ENCODE measurements around the gene MAJIN. TPM values are rescaled to one million over a fixed set of nuclear protein-coding genes. Genes with fewer than 3 reads are reported as not detected.

MAJIN gene
- total RNA-seq, 1 experiment from 2014 or later, result not detected

DNA sequence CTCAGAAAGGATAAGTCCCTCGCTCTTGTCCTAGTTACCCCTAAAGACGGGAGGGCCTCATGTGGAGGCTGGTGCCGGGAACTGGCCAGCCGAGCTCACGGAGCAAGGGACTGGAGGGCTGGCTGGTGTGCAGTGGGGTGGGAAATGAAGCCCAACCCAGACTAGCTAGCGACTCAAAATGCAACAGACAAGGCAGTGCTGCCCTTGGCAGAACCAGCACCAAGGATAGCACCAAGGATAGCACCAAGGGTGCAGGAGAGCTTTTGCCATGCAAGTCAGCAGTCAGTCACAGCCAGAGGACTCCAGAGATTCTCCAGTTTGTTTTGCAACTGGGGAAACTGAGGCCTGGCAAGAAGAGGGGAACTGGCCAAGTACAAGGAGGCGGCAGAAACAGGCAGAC lies 31.4 kb upstream of the MAJIN start:
- no peak for DNase-seq (ENCODE audit: low spot score)
- Mint-ChIP-seq H3K4me1 (peaks cover 3% of the 10 kb centered on the region), H3K27me3 (ENCODE audit: low read depth) (no peaks in the 10 kb centered on the region), H3K27ac (no peak overlapping the region), H3K9me3 (no peaks in the 10 kb centered on the region), H3K4me3 (no peak overlapping the region), H3K36me3 (no peaks in the 10 kb centered on the region)
- ChIA-PET CTCF (interaction anchor here (0.6 to 3.6 kb wide), 3 partner anchors 10 to 115 kb away, joined by 3 to 20 read pairs (median 3); partner anchors contain the start of gene ARL2), POLR2A (no interaction called here)
- ATAC-seq, result peak; percentile 56
- peak; percentile 54; the same call in 1 of the 2 replicates for TF ChIP-seq JUN (CRISPR knock-in tag; IDR thresholded peaks at IDR 0.05)
- TF ChIP-seq EMX1 (CRISPR knock-in tag; IDR thresholded peaks at IDR 0.05), result no peak
- TF ChIP-seq TEAD4 (CRISPR knock-in tag; IDR thresholded peaks at IDR 0.05), result 0 out of 2 replicates have a peak, but pooled peaks have one; percentile 66

DNA sequence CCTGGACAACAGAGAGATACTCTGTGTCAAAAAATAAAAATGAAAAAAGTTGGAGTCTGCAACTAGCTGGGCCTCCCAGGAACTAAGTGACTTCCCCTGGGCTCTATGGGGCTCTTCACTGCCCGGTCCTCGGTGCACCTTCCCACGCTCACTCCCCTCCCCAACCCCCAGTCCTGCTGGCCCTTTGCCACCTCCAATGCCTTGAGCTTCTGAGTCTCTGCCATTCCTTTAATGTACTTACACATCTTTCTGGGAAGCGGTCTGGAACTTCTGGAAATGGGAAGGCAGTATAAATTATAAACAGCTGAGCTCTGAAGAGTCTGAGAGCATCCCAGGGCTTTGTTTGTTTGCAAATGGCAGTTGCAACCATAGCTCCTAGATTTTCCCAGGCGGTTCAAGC lies 30.8 kb upstream of the MAJIN start:
- Mint-ChIP-seq H3K9me3 (no peaks in the 10 kb centered on the region), H3K4me1 (peaks cover 6% of the 10 kb centered on the region), H3K4me3 (no peak overlapping the region), H3K27ac (no peak overlapping the region), H3K36me3 (no peaks in the 10 kb centered on the region), H3K27me3 (ENCODE audit: low read depth) (no peaks in the 10 kb centered on the region)
- ChIA-PET POLR2A (no interaction called here), CTCF (interaction anchor here (0.6 to 3.6 kb wide), 3 partner anchors 11 to 115 kb away, joined by 3 to 20 read pairs (median 3); partner anchors contain the start of gene ARL2)
- DNase-seq (ENCODE audit: low spot score), result no peak
- no peak for TF ChIP-seq ARID4B (CRISPR knock-in tag; IDR thresholded peaks at IDR 0.05; ENCODE audit: borderline replicate concordance)
- TF ChIP-seq NFE2L1 (CRISPR knock-in tag; IDR thresholded peaks at IDR 0.05), result no peak
- TF ChIP-seq, protein P1, sequence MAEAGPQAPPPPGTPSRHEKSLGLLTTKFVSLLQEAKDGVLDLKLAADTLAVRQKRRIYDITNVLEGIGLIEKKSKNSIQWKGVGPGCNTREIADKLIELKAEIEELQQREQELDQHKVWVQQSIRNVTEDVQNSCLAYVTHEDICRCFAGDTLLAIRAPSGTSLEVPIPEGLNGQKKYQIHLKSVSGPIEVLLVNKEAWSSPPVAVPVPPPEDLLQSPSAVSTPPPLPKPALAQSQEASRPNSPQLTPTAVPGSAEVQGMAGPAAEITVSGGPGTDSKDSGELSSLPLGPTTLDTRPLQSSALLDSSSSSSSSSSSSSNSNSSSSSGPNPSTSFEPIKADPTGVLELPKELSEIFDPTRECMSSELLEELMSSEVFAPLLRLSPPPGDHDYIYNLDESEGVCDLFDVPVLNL (CRISPR knock-in tag; IDR thresholded peaks at IDR 0.05; ENCODE audit: borderline replicate concordance, low read depth), result no peak
- no peak for ATAC-seq

DNA sequence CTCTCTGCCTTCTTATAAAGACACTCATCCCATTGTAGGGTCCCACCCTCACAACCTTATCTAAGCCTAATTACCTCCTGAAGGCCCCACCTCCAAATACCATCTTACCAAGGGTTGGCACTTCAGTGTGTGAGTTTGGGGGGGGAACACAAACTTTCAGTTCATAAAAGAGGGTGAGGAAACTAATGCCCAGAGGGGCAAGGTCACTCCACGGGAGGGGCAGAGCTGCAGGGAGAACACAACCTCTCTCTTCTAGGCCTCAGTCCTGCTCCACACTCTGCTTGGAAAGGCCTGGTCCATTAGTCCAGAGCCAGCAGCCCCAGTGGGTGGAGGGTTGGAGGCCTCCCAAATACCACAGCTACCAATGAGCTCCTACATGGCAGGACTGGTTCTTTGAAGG lies 27.6 kb upstream of the MAJIN start:
- Mint-ChIP-seq H3K4me3 (no peak overlapping the region), H3K9me3 (no peaks in the 10 kb centered on the region), H3K27ac (no peak overlapping the region), H3K4me1 (peaks cover 18% of the 10 kb centered on the region), H3K36me3 (no peaks in the 10 kb centered on the region), H3K27me3 (ENCODE audit: low read depth) (no peaks in the 10 kb centered on the region)
- ATAC-seq (no peak), DNase-seq (ENCODE audit: low spot score) (no peak)
- POLR2A ChIA-PET, result no interaction called here
- CTCF ChIA-PET, result interaction anchor here (1.9 to 4.5 kb wide), 2 partner anchors 14 to 112 kb away, joined by 13 to 28 read pairs; partner anchors contain the start of gene ARL2
- TF ChIP-seq ZNF317 (CRISPR knock-in tag; IDR thresholded peaks at IDR 0.05; ENCODE audit: borderline replicate concordance, low read depth), result no peak
- TF ChIP-seq SP1 (CRISPR knock-in tag; conservative IDR thresholded peaks at IDR 0.05), result no peak
- TF ChIP-seq GABPB1 (CRISPR knock-in tag; IDR thresholded peaks at IDR 0.05), result no peak
- TF ChIP-seq, protein P2, sequence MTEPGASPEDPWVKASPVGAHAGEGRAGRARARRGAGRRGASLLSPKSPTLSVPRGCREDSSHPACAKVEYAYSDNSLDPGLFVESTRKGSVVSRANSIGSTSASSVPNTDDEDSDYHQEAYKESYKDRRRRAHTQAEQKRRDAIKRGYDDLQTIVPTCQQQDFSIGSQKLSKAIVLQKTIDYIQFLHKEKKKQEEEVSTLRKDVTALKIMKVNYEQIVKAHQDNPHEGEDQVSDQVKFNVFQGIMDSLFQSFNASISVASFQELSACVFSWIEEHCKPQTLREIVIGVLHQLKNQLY (CRISPR knock-in tag; IDR thresholded peaks at IDR 0.05), result no peak
- TF ChIP-seq OVOL2 (CRISPR knock-in tag; IDR thresholded peaks at IDR 0.05; ENCODE audit: borderline replicate concordance), result no peak
- no peak for TF ChIP-seq ATF1 (CRISPR knock-in tag; IDR thresholded peaks at IDR 0.05)
- no peak for TF ChIP-seq HMGA2 (CRISPR knock-in tag; IDR thresholded peaks at IDR 0.05)
- TF ChIP-seq NFATC4 (CRISPR knock-in tag; IDR thresholded peaks at IDR 0.05), result no peak
- TF ChIP-seq FOXJ3 (CRISPR knock-in tag; IDR thresholded peaks at IDR 0.05; ENCODE audit: borderline replicate concordance), result no peak
- TF ChIP-seq, protein P3, sequence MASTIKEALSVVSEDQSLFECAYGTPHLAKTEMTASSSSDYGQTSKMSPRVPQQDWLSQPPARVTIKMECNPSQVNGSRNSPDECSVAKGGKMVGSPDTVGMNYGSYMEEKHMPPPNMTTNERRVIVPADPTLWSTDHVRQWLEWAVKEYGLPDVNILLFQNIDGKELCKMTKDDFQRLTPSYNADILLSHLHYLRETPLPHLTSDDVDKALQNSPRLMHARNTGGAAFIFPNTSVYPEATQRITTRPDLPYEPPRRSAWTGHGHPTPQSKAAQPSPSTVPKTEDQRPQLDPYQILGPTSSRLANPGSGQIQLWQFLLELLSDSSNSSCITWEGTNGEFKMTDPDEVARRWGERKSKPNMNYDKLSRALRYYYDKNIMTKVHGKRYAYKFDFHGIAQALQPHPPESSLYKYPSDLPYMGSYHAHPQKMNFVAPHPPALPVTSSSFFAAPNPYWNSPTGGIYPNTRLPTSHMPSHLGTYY (CRISPR knock-in tag; IDR thresholded peaks at IDR 0.05), result no peak
- TF ChIP-seq CREB1 (CRISPR knock-in tag; IDR thresholded peaks at IDR 0.05), result no peak
- TF ChIP-seq ATF6 (CRISPR knock-in tag; IDR thresholded peaks at IDR 0.05), result no peak
- no peak for TF ChIP-seq FOXP1 (CRISPR knock-in tag; IDR thresholded peaks at IDR 0.05; ENCODE audit: borderline replicate concordance)
- TF ChIP-seq JUN (CRISPR knock-in tag; IDR thresholded peaks at IDR 0.05), result no peak
- TF ChIP-seq CTCF (IDR thresholded peaks at IDR 0.05), result no peak
- no peak for TF ChIP-seq ZNF219 (CRISPR knock-in tag; IDR thresholded peaks at IDR 0.05; ENCODE audit: borderline replicate concordance)
- TF ChIP-seq NR1H2 (CRISPR knock-in tag; IDR thresholded peaks at IDR 0.05), result no peak

Data from WTC11 (cell line).